AG04449 (cell line): ENCODE results near the gene CMPK1.

ENCODE experiments used
- CTCF ChIA-PET: fragments of 350-600 bp; formaldehyde crosslinking; extraction: SDS; loops from one replicate; lab custom pipeline; 2021; ENCODE audit warnings: antibody characterized with exemption; lab: Yijun Ruan, JAX
- POLR2A ChIA-PET: fragments of 400-600, 350-600 bp; formaldehyde crosslinking; extraction: SDS; loops from one replicate; lab custom pipeline; 2020; ENCODE audit warnings: antibody characterized with exemption, inconsistent platforms; lab: Yijun Ruan, JAX
- DNase-seq: peaks from one replicate; pipeline ENCODE4 v3.0.0-alpha.2; 2010; ENCODE audit warnings: low read depth, low spot score
- H3K4me3 ChIP-seq: 2 replicates; pipeline ENCODE4 v1.5.1; 2011; ENCODE audit warnings: low read depth, mild to moderate bottlenecking, control low read depth, low read length
- CTCF ChIP-seq: IDR thresholded peaks from one replicate; pipeline ENCODE4 v1.5.1; 2011; ENCODE audit warnings: mild to moderate bottlenecking, moderate library complexity, low read length, control low read depth, inconsistent platforms; ENCODE audit not compliant: insufficient read depth; ENCODE audit errors: missing control alignments

The CMPK1 gene

GRCh38 chr1:47393141-47393540 lies 59.6 kb downstream of the CMPK1 start:
- TF ChIP-seq CTCF: no peak
- POLR2A ChIA-PET: interaction anchor here (0.6 kb wide), 1 partner anchor 15 kb away, joined by 3 read pairs; no protein-coding TSS in a partner anchor
- DNase-seq: no peak
- H3K4me3 ChIP-seq: no peak overlapping the region
- CTCF ChIA-PET: interaction anchor here (1.0 to 19.0 kb wide), 3 partner anchors 9 to 34 kb away, joined by 4 to 535 read pairs (median 78); partner anchors contain the start of gene FOXD2

- H3K4me3 ChIP-seq: no peak overlapping the region
- DNase-seq: no peak
- no peak for TF ChIP-seq CTCF
- ChIA-PET POLR2A (no interaction called here), CTCF (interaction anchor here (0.8 to 19.0 kb wide), 4 partner anchors 12 to 331 kb away, joined by 3 to 535 read pairs (median 14); partner anchors contain the start of gene FOXD2)
Measured at GRCh38 chr1:47395433-47395832, 61.8 kb downstream of the CMPK1 start.

- H3K4me3 ChIP-seq: no peak overlapping the region
- CTCF ChIA-PET: interaction anchor here (1.4 to 19.0 kb wide), 5 partner anchors 7 to 330 kb away, joined by 3 to 535 read pairs (median 24); partner anchors contain the start of gene FOXD2
- no peak for TF ChIP-seq CTCF
- DNase-seq: no peak
- POLR2A ChIA-PET: no interaction called here
Measured at GRCh38 chr1:47396671-47397196, 63.1 kb downstream of the CMPK1 start.

GRCh38 chr1:47399138-47399845 lies 65.7 kb downstream of the CMPK1 start:
- TF ChIP-seq CTCF: no peak
- POLR2A ChIA-PET: no interaction called here
- DNase-seq: no peak
- H3K4me3 ChIP-seq: no peak overlapping the region
- CTCF ChIA-PET: interaction anchor here (1.4 to 7.4 kb wide), 3 partner anchors 9 to 207 kb away, joined by 3 to 57 read pairs (median 5); no protein-coding TSS in a partner anchor

GRCh38 chr1:47399846-47400155 lies 66.2 kb downstream of the CMPK1 start:
- H3K4me3 ChIP-seq: no peak overlapping the region
- CTCF ChIA-PET: interaction anchor here (1.4 to 7.4 kb wide), 3 partner anchors 10 to 208 kb away, joined by 3 to 57 read pairs (median 5); no protein-coding TSS in a partner anchor
- POLR2A ChIA-PET: no interaction called here
- TF ChIP-seq CTCF: no peak
- DNase-seq: no peak

- no peak overlapping the region for H3K4me3 ChIP-seq
- TF ChIP-seq CTCF: no peak
- no peak for DNase-seq
- CTCF ChIA-PET: interaction anchor here (0.9 to 7.4 kb wide), 8 partner anchors 9 to 209 kb away, joined by 3 to 57 read pairs (median 4); partner anchors contain the start of gene FOXD2
- POLR2A ChIA-PET: no interaction called here
Measured at GRCh38 chr1:47401761-47402160, 68.2 kb downstream of the CMPK1 start.
